NCI-H1694 treated with DMSO at 0.1 percent for 48 hours (cell line): ENCODE results near the gene WHAMM.
"Not testable (repeated sequence)": the region's sequence is repeated elsewhere in the genome, so short reads cannot be mapped to it uniquely, and the experiment has no call there.

Source experiments
- DNase-seq: peaks from one replicate; lab custom pipeline; 2025; lab: John Stamatoyannopoulos, UW

The WHAMM gene

GRCh38 chr15:82838096-82838735, 28.8 kb downstream of the WHAMM start:
- no peak for DNase-seq

GRCh38 chr15:82839136-82839535, 29.7 kb downstream of the WHAMM start:
- DNase-seq: no peak

GRCh38 chr15:82840166-82840565, 30.7 kb downstream of the WHAMM start:
- DNase-seq: no peak

GRCh38 chr15:82843566-82843965, 34.1 kb downstream of the WHAMM start:
- DNase-seq: no peak

- DNase-seq: no peak
Measured at GRCh38 chr15:82845686-82846085, 36.3 kb downstream of the WHAMM start.

GRCh38 chr15:82846621-82847020, 37.2 kb downstream of the WHAMM start:
- no peak for DNase-seq

- no peak for DNase-seq
Measured at GRCh38 chr15:82847703-82848102, 38.3 kb downstream of the WHAMM start.

- no peak for DNase-seq
Measured at GRCh38 chr15:82848241-82848993, 39.0 kb downstream of the WHAMM start.

- peak; percentile 79 for DNase-seq
Measured at GRCh38 chr15:82849556-82850512, 40.4 kb downstream of the WHAMM start.

GRCh38 chr15:82850731-82851130, 41.3 kb downstream of the WHAMM start:
- DNase-seq: peak; percentile 78

- no peak for DNase-seq
Measured at GRCh38 chr15:82851306-82851850, 42.0 kb downstream of the WHAMM start.

- DNase-seq: no peak
Measured at GRCh38 chr15:82851981-82852511, 42.6 kb downstream of the WHAMM start.

GRCh38 chr15:82852941-82853561, 43.6 kb downstream of the WHAMM start:
- no peak for DNase-seq

GRCh38 chr15:82854554-82854953, 45.1 kb downstream of the WHAMM start:
- no peak for DNase-seq

GRCh38 chr15:82855286-82856100, 46.1 kb downstream of the WHAMM start:
- no peak for DNase-seq

GRCh38 chr15:82856397-82857170, 47.2 kb downstream of the WHAMM start:
- no peak for DNase-seq

- no peak for DNase-seq
Measured at GRCh38 chr15:82858932-82859331, 49.5 kb downstream of the WHAMM start.

GRCh38 chr15:82862886-82863285, 53.5 kb downstream of the WHAMM start:
- DNase-seq: no peak

GRCh38 chr15:82864967-82865366, 55.5 kb downstream of the WHAMM start:
- DNase-seq: no peak

- not testable (repeated sequence) for DNase-seq
Measured at GRCh38 chr15:82865581-82865980, 56.2 kb downstream of the WHAMM start.
